DMS53 treated with DMSO at 0.1 percent for 48 hours (cell line): Measurements from ENCODE around the gene KIF3B.
"Not testable (repeated sequence)": the region's sequence is repeated elsewhere in the genome, so short reads cannot be mapped to it uniquely, and the experiment has no call there.

Experiments
- DNase-seq: peaks from one replicate; lab custom pipeline; 2025; ENCODE audit not compliant: unreplicated experiment; lab: John Stamatoyannopoulos, UW

KIF3B gene

DNA sequence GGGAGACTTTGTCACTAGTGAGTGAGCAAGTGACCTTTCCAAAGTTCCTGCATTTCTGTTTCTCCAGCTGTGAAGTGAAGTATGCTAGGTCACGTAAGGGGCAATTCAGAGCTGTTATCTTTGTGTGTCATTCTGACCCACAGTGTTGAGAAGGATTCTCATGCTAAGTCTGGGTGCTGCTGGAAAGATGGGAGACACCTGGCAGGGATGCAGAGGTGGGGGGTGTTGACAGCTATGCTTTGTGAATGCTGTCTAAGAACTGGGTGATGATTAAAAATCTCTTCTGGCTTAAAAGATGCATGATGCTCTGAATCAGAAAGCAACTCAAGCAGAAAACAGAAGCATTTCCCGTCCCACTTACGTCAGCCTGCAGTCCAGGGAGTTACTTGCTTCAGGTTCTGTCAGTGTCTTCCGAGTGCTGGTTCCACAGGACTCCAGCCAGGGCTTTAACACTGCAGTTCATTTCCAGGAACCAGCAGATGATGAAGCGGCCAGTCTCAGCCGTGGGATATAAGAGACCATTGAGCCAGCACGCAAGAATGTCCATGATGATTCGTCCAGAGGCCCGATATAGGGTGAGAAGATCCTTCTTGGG lies 49.7 kb downstream of the KIF3B start:
- peak; percentile 85 for DNase-seq

DNA sequence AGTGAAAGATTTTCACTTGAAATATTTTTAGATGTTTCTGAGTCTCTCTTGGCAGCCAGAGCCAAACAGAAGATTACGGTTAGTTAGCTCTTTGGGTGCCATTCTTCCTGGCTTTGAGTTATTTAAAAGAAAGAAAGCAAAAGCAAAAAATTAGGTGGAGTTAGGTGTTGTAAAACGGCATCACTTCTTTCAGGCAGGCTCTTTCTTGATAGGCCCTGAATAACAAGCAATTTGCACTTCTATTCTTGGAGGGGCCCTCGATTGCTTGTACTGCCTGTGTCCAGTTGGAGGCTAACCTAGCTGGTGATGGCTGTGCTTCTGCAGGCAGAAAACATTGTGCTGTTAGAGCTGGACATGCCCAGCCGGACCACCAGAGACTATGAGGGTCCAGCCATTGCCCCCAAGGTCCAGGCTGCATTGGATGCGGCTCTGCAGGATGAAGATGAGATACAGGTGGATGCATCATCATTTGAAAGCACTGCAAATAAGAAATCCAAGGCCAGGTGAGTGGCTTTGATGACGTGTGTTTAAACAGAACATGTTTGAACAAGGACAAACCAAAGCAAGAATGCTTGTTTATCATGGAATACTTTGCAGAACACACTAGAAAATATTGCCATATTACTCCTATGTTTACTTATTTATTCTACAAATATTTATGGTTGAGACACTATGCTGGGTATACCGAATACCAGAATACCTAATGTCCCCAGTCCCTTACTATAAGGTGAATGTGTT lies 52.5 kb downstream of the KIF3B start:
- peak; percentile 98 for DNase-seq

DNA sequence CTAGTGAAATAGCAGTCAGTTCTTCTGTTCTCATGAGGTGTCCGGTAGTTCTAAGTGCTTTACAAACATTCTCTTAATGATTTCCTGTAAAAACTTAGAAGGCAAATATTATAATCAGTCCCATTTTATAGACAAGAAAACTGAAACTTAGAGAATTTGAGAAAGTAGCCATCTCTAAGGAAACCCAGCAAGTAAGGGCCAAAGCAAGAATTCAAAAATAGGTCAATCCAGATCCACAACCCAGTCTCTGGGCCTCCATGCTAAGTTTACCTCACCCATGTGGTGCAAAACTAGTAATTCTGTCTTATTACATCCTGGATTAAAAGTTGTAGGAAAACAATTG lies 53.1 kb downstream of the KIF3B start:
- DNase-seq, result no peak

DNA sequence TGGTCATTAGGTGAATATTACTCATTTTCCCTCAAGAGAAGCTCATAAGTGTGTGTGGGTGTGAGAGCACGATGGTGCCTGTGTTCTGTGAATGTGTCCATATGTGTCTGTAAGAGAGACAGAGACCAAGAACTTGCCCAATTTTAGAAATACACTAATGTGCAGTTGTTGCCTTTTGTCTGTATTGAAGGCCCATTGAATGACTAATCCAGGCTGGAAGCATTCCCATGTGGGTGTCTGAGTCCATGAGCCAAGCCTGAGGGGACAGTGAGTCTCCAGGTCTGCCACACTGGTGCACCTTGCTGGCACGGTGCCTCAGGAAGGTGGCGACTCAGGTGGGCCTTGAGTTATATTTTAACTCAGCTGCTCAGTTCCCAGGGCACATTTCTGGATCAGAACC lies 55.2 kb downstream of the KIF3B start:
- no peak for DNase-seq

DNA sequence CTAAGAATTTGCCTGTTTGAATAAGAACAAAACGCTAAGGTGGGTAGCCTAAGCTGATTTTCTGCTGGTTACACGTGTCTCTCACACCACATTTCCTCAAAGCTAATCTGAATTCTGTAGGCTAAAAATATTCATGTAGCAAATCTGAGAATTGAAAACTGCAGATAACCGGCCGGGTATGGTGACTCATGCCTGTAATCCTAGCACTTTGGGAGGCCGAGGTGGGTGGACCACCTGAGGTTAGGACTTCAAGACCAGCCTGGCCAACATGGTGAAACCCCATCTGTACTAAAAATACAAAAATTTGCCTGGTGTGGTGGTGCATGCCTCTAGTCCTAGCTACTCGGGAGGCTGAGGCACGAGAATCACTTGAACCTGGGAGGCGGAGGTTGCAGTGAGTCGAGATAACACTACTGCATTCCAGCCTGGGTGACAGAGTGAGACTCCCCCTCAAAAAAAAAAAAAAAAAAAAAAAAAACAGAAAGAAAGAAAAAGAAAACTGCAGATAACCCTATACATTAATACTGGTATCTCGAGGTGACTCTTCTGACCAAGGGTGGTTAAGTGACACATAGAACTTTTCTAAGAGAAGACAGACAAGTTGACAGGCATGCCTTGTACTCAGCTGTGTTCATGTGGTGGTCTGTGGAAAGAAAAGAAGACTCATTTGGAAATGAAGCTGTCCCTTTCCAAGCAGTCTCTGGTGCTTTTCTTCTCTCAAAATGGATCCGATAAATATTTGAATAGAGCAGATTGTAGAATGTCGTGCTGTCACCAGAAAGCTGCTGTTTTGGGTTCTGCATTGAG lies 55.9 kb downstream of the KIF3B start:
- DNase-seq, result no peak

DNA sequence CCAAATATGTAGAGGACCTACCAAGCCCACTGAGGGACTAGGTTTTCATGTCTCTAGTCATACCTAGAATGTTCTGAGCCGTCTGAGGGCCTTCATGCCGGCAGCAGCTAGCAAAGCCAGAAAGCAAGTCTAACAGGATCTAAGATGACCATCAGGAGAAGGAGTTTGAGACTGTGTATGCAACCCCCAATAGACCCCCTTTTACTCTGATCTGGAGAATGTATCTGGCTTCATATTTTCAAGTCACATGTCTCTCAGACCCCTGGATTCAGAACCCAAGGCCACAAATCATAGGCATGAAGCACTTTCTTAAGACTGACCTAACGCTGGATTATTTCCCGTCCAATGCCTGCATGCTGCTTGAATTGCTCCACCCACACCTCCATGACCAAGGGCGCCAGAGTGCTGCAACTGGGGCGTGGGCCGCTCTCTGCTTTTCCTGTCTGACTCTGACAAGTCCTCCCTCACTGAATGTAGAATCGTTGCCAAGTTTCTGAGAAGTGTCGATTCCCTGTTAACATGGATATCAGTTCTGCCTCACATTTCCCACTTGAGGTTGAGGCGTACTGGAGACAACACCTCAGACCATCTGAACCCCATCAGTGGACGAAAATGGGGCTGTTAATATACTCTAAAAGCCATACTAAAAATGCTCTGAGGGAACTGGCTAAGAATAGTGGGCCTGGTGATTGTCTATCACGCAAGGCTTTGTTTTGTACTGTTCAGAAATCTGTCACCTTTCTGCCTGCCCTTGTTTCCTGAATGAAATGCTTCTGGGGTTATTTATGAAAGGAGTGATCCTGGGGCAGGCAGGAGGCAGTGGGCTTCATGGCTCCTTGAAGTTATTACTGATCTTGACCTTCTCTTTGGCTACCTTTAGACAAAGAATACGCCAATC lies 56.8 kb downstream of the KIF3B start:
- no peak for DNase-seq

DNA sequence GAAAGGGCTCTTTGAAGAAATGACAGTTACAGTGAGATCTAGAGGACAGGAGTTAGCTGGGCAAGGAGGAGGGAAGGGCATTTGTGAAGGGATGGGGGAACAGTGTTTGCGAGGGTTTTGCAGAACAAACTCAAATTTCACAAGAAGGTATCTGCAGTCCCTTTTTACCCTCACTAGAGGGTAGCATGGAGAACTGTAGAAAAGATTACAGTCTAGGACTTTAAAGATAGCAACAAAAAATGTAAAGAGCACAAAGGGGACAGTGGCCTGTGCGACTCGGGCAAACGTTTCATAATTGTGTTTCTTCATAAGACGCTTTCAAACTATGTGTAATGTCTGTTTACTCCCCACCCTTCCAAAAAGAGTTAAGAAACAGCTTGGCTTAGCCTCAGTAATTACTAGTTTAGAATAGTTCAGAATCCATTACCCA lies 59.5 kb downstream of the KIF3B start:
- peak; percentile 16 for DNase-seq

DNA sequence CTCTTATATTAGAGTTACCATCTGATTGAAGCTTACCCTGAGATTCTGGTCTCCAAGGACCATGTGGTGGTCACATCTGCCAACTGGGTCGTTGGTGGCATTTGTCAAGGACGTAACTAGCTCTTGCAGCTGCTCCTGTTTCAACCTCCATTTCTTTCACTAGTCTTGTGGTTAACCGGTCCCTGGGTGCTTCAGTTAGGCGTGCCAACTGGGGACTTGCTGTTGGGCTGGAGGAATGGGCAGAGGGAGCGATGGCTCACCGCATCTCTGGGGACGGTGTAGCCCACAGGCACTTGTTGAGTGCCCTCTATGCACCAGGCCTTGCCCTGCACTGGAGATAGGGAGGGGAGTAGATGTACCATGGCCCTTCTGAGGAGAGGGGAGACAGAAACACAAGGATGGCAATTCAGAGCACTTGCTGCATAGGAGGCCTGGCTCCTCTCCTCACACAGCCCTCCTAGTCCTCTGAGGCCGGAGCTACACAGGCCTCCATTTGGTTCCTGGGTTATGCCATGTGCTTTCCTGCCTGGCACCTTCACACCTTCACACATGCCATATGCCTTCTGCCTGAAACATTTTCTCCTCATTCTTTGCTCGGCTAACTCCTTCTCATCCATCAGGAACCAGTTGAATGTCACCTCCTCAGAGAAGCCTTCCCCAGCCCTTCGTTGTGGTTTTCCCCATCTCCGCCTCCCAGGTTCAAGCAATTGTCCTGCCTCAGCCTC lies 60.6 kb downstream of the KIF3B start:
- DNase-seq, result no peak

DNA sequence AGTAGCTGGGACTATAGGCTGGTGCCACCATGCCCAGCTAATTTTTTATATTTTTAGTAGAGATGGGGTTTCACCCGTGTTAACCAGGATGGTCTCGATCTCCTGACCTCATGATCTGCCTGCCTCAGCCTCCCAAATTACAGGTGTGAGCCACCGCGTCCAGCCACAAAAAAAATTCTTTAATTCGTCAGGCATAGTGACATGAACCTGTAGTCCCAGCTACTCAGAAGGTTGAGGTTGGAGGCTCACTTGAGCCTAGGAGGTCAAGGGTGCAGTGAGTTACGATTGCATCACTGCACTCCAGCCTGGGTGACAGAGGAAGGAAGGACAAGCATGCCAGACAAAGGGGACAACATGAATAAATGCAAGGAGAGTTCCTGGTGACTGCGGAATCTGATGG lies 61.2 kb downstream of the KIF3B start:
- DNase-seq, result no peak

DNA sequence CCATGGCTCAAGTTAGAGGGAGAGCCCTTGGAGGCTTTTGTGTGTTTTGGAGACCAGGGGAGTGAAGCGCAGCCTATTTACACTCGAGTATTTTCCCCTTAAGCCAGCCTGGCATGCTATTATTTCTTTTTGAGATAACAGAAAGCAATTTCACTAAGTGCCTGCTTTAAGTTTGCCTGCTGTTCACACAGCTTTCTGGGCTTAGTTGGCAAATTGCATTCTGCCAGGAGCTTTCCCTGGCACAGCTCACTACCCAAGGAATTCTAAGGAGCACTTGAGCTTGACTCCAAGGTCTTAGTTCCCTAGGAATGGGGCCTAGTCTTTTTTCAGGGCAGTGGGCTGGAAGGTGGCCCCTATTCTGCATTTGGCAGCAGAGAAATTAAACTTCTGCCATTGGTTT lies 61.7 kb downstream of the KIF3B start:
- no peak for DNase-seq

DNA sequence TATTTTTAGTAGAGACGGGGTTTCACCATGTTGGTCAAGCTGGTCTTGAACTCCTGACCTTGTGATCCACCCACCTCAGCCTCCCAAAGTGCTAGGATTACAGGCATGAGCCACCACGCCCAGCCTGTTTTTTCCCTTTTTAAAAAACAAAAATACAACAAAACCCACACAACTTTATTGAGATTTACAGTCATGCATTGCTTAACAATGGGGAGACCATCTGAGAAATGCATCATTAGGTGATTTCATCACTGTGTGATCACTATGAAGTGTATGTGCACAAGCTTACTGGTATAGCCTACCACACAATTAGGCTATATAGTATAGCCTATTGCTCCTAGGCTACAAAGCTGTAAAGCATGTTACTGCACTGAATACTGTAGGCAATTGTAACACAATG lies 63.6 kb downstream of the KIF3B start:
- DNase-seq, result not testable (repeated sequence)

DNA sequence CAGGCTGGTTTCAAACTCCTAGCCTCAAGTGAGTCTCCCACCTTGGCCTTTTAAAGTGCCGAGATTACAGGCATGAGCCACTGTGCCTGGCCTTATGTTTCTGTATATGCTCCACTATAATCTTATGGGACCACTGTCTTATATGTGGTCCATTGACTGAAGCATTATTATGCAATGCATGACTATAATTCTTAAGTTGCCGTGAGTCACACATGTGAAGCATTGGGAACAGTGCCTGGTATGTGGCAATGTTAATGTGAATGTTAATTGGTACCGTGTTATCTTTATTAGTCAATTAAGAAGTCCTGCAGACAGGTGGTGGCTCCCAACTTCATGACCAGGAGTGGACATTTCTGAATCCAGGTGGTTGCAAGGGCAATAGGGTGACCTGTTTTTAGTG lies 66.0 kb downstream of the KIF3B start:
- no peak for DNase-seq

DNA sequence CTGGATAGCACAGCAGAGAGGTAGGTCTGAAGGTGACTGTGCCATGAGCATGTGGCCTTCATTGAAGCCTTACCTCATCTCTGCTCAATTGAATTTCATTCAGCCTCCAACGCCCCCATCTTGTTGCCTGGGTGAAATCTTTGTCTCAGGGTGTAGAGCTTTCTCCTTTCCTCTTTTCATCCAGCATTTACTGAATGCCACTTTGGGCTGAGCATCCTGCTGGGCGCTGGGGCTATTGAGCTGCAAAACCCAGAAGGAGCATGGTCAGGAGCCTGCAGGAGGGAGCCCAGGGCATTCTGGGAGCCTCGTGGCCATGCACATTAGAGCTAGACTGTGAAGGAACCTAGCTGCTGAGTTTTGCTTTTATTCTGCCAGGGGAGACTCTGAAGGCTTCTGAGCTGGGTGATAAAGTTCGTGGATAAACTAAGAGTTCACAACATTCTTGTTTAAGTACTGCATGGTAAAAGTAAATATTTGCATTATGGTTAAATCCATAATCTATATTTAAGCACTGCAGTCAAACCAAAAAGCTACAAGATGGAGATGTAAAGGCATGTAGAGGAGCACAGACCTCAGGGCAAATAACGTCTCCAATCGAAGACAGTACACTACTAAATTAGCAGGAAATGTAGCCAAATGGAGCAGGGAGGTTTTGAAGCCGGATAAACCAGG lies 67.5 kb downstream of the KIF3B start:
- no peak for DNase-seq

DNA sequence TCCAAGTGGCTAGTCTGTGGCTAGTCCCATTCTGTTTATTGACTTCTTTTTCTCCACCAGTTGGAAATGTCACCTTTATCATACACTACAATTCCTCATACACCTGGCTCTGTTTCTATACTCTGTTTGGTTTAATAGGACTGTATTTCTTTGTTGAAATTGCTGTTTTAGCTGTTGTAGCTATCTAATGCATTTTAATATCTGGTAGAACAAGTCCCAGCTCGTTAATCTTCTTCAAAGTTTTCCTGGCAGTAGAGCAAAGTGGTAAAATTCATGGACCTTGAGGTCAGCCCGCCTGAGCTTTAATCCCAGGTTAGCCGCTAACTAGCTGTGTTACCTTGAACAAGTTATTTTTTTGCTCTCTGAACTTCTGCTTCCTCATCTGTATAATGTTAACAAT lies 70.8 kb downstream of the KIF3B start:
- DNase-seq, result no peak

DNA sequence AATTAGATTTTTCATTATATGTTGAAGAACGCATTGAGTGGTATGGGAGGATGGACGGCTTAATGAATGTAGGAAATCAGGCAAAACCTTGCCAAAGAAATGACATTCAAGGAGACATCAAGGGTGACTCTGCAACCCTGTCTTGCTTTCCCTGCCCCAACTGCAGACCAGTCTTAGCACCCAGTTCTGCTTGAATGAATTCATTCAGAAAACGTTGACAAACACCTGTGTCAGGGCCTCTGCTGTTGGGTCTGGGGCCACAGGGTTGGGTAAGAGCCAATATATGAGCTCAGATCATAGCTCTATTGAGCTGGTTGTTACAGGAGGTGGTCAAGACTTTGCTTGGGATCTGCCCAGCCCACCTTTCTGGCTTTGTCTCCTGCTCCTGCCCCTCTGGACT lies 73.0 kb downstream of the KIF3B start:
- DNase-seq, result no peak

DNA sequence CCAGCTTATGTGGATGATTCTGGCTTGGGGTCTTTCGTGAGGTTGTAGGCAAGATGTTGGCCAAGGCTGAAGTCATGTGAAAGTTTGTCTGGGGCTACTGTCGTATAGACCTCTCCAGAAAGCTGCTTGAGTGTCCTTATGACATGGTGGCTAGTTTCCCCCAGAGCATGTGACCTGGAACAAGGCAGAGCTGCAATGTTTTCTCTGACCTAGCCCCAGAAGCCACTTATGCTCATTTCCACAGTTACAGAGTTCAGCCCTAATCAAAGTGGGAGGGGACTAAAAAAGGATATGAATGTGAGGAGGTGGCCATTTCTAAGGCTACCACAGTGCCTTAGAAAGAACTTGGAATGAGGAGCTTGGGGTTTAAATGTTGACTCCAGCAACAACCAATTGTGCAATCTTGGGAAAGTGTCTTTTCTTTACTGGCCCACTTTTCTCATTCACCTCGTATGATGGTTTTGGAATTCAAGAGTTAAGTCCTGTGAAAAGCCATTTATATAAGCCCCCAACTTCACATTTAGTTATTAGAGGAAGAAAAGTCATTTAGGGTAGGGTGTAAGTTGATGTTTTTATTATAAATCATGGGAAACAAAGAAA lies 74.8 kb downstream of the KIF3B start:
- DNase-seq, result no peak

DNA sequence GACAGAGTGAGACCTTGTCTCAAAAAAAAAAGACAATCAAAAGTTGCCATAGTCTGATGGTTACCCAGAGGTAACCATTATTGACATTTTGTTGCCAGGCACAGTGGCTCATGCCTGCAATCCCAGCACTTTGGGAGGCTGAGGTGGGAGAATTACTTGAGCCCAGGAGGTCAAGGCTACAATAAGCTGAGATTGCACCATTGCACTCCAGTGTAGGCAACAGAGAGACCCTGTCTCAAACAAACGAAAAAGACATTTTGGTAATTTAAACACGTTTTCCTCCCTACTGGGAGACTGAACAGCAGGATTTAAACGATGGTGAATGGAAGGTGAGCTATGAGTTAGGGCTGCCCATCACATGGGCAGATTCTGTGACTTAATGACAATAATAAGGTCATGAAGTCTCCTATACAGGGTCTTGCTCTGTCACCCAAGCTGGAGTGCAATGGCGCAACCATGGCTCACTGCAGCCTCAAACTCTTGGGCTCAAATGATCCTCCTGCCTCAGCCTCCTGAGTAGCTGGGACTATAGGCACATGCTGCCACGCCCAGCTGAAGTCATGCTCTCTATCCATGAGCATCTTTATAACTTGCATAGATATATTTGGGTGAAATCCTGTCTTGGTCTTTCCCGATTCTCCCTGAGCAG lies 76.5 kb downstream of the KIF3B start:
- no peak for DNase-seq

DNA sequence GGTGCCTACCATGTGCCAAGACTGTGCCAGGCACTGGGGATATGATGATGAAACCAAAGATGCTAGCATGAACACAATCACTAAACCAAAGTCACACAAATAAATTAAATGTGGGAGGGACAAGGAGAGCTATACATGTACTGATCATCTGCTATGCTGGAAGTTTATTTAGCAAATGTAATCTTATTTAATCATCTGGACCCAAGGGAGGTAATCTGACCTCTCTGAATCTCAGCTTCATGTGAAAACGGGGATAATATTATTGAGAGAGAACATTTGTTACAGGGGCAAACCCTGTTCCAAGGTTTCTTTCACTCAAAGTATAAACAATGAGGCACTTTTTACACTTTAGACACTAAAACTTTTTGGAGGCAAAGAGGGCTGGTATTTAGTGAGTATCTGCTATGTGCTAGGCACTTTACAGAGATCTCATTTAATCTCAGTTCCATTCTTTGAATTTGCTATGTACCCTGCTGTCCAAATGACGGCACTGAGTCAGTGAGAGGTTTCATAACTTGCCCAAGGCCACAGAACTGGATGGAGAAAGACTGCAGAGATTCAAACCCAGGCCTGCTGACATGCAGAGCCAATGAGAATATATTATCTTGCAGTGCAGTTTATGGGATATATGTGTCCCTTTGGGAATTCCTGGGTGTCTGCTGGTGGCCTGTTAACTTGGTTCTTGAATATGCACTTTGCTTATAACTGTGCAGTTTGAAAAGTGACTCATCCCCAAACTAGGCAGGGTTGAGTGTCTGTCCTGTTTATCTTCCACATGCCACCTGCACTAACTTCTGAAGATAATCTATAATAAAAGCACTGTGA lies 77.4 kb downstream of the KIF3B start:
- DNase-seq, result peak; percentile 17
